T-helper 22 cell (primary cell): ENCODE measurements around the gene THOC3.
"Not testable (repeated sequence)": the region's sequence is repeated elsewhere in the genome, so short reads cannot be mapped to it uniquely, and the experiment has no call there.

Experiments used
- DNase-seq: peaks from one replicate; pipeline ENCODE4 v3.0.0-alpha.2; 2020; ENCODE audit warnings: low read depth

The THOC3 gene, protein sequence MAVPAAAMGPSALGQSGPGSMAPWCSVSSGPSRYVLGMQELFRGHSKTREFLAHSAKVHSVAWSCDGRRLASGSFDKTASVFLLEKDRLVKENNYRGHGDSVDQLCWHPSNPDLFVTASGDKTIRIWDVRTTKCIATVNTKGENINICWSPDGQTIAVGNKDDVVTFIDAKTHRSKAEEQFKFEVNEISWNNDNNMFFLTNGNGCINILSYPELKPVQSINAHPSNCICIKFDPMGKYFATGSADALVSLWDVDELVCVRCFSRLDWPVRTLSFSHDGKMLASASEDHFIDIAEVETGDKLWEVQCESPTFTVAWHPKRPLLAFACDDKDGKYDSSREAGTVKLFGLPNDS

DNA sequence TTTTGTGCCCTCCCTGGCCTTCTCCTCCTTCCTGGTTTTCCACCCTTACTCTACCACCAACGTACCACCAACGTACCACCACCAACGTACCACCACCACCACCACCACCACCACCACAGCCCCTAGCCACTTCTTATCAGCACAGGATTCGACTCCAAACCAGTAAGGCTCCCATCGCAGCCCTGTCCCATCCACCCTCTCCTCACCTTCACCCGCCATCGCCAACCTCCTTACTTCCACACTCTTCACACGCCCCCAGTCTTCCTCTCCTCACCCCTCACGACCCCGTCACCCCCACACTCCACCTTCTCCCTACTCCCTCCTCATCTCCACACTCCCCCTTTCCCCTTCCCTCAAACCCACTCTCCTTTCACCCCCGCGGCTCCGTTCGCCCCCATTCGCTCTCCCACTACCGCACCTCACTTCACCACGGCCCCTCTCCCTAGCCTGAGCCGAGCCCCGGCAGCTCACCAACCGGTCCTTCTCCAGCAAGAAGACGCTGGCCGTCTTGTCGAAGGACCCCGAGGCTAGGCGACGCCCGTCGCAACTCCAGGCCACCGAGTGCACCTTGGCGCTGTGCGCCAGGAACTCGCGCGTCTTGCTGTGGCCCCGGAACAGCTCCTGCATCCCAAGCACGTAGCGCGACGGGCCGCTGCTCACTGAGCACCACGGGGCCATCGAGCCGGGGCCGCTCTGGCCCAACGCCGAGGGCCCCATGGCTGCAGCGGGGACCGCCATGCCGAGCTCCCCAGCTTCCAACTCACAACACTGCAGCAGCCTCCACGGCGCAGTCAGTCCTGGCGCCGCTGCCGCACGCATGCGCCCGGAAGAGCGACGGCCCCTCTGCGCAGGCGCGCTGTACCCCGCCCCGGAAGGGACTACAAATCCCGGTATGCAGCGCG, at the start of gene THOC3:
THOC3 (minus strand) TSS at position 845 of the 902 bp plus-strand sequence; CDS start at position 738, 107 bp downstream.
- DNase-seq = peak; percentile 60

DNA sequence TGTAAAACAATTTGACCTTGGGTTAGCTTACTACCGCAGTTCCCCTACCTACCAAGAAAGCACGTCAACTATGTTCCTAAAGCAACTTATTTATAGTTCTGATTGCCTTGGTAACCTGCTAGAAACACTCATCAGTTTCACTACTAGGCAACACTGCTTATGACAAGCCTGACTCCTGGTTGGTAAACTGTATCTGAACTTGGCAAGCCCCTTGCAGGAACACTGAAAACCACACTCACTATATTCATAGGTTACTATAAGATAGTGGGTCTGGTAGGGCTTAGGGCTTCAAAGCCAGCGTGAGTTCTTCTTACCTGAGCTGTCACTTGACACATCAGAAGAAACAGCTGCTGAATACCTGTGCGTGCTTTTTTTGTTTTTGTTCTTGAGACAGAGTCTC, 49.2 kb upstream of the THOC3 start:
- not testable (repeated sequence) for DNase-seq

DNA sequence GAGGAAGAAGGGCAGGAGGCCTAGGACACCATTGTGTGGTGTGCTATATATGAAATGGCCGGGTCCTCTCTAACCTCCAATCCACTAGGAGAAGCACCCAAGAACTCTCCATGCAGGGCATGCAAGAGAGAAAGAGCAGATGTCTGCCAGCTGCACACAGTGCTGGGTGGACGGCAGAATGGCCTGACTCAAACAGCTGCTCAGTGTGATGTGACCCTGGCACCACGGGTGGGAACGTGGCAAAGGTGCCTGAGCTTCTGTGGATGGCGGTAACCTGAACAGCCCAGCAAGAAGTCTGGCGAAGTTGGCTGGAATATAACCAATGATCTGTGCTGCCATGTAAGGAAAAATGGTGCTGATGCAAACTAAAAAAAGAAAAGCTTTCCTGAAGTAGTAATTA, 46.2 kb upstream of the THOC3 start:
- DNase-seq = not testable (repeated sequence)

DNA sequence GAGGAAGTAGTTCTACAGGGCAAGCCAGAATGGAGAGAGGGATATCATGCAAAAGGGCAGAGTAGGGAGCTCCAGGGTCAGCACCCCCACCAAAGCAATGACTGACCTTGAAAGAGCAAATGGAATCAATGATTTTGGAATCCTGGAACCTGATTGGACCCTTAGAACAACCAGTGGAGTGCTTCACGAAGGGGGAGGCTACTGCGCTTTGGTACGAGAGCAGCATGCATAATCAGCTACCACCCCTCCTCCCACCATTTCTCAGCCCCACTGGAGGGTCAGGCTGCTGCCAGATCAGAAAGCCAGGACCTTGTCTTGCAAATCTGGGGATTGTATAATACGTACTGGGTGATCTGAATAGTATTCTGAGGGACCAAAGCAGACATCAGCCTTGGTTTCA, 43.0 kb upstream of the THOC3 start:
- DNase-seq = not testable (repeated sequence)

DNA sequence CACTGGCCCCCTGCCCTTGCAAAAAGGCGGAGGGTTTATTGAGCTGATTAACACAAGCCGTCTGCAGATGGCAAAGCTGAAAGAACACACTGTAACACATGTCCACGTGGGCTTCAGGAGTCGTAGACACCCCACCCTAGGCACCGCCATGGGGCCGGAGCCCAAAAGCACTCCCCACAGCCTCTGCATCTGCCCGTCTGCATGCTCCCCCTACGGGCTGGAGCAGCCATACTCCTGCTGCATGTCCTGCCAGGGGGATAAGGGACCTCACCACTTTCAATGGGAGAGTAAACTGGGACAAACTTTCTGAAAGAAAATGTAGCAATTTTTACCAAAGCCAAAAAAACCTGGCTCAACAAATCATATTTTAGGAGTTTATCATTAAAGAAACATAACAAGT, 42.1 kb upstream of the THOC3 start:
- not testable (repeated sequence) for DNase-seq

DNA sequence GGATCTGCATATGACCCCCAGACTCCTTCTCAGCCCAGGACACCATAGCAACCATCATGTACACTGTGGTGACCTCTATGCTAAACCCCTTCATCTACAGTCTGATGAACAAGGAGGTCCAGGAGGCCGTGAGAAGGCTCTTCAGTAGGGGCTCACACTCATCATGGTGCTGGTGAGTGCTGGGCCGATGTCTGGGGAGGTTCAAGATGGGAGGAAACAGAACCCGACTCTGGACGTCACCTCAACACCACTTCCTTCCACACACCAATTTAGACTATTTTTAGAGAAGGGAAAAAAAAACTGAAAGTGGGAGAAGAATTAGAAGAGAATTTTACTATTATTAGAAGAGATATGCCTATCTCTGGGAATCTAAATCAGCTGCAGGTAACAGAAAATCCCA, 39.1 kb upstream of the THOC3 start:
- not testable (repeated sequence) for DNase-seq

DNA sequence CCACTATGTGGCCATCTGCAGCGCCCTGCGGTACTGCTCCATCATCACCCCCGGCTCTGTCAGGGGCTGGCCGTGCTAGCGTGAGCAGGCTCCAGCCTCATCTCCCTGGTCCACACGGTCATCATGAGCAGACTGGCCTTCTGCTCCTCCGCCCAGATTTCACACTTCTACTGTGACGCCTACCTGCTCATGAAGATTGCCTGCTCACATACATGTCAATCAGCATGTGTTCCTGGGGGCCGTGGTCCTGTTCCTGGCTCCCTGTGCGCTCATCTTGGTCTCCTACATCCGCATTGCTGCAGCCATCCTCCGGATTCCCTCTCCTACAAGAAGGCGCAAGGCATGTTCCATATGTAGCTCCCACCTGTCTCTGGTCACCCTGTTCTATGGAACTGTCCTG, 38.7 kb upstream of the THOC3 start:
- DNase-seq = not testable (repeated sequence)

DNA sequence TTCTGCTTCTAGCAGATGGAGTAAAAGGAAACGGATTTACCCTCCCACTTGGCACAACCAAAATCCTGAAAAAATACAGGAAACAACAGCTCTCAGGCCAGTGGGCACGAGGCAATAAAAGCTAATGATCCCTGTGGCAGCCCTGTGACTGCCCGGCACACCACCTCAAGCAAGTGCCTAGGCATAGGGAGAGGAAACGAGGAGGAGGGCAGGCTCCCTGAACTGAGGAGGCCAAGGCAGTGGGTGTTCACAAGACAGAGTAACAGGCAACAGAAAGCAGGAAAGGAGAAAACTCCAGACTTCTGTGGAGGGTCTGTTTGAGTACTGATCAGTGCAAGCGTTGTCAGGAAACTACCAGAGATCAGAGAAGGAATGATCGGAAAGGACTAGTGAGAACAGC, 29.9 kb upstream of the THOC3 start:
- DNase-seq = not testable (repeated sequence)

DNA sequence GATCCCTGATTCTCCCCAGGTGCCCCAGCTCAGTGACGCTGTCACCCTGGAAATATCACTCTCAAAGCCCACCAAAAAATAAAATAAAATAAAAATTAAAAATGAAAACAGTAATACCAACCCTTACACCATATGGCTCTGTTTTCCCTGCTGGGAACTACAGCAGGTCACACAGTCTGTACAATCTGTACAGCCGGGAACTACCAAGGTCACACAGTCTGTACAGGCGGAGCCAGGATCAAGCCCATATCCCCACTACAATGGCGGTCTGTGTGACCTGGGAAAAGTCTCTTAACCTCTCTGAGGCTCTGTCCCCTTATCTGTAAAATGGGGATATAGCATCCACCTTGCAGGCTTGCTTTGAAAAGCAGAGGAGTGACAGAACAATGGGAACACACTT, 29.4 kb upstream of the THOC3 start:
- not testable (repeated sequence) for DNase-seq

DNA sequence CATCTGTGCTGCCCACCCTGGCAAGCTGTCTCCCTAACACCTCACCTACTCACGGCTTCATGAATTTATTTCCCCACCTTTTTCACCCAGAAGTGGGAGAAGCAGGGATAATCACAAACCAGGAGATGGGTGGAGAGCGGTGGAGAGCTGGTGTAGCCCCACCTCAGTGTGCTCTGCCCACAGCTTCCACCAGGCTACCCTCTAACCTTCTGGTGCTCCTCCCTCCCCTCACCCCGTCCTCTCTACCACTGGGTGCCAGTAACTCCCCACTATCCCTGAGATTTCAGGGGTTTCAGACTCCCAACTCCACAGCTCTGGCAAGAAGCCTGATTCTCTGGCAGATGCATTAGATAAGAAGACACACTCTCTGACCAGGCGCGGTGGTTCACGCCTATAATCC, 28.7 kb upstream of the THOC3 start:
- not testable (repeated sequence) for DNase-seq

DNA sequence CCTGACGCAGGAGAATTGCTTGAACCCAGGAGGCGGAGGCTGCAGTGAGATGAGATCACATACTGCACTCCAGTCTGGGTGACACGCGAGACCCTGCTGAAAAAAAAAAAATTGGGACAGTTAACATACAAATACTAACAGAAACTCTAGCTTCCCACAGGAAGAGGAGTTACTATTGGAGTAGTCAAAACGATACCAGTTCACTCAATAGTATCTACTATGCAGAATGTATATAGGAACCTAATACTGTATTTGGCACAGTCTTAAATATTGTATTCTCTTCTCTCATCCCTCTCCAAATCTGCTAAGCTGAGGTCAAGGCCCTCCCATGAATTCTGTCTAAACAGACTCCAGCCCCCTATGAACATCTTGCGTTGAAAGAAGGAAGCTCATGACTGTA, 27.4 kb upstream of the THOC3 start:
- not testable (repeated sequence) for DNase-seq

DNA sequence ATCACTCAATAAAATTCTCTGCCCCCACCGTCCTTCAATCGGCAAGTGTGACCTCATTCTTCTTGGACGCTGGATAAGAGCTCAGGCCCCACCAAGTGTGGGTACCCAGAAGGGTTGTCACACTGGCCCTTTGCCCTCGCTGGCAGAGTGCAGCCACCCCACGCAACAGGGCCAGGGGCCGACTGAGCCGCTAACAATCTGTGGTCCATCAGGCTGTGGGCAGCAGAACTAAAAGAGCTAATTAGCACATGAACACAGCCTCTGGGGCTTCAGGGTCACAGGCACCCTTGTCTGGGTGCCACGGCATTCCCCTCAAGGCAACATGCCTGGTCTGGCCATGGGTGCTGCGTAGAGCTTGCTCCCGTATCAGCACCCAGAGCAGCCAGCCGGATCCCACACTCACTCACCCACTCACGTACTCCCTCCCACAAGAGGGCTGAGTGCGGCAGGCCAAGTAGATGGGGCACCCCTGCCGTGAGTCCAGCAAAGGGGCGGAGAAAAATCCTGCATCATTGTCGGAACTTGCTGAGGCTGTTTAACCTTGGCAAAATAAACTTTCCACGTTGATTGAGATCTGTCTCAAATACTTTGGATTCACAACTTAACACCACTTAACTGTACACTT, 11.4 kb upstream of the THOC3 start:
- not testable (repeated sequence) for DNase-seq

DNA sequence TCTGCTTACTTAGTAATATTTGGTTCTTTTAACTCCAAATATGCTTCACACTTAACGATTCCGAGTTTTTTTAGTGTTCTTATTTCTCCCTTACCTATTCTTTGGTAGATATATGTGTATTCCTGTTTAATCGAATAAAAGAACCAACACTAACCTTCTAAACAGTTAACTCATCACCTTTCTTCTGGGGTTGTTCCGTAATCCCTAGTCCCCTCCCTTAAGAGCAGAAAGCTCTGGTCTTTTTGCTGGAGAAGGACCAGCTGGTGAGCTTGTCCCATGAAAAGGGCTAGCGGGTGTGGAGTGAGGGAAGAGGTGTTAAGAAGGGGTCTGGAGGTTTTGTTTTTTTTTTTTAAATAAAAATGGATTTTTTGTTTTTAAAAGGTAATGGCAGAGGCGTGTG, 266 bp upstream of the THOC3 start:
- not testable (repeated sequence) for DNase-seq

DNA sequence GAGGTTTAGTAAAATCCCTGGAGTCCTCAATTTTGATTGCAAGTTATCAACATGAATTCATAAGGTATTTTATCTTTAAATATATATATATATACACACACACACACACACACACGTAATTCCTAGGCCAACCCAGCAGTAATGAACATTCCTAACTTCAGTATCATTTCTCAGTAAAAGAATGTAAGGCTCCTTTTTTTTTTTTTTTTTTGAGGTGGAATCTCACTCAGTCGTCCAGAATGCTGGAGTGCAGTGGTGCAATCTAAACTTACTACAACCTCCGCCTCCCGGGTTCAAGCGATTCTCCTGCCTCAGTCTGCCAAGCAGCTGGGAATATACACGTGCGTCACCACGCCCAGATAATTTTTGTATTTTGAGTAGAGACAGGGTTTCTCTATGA, 5.8 kb downstream of the THOC3 start:
- not testable (repeated sequence) for DNase-seq

DNA sequence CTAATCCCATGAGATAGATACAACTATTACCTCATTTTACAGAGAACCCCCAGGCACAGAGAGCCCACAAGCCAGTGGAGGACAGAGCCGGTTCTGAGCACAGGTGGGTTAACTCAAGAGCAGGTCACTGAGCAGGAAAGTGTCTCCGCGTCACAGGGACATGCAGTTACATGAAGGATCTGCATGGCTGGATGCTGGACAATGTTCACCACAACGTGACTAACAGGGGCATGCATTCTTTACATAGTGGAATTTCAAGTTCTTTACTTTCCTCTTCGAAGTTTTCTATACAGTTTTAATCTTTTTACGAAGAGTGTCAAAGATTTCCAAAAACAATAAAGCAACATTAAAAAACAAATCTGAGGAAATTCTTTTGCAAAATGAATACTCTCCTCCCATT, 7.9 kb downstream of the THOC3 start:
- not testable (repeated sequence) for DNase-seq

DNA sequence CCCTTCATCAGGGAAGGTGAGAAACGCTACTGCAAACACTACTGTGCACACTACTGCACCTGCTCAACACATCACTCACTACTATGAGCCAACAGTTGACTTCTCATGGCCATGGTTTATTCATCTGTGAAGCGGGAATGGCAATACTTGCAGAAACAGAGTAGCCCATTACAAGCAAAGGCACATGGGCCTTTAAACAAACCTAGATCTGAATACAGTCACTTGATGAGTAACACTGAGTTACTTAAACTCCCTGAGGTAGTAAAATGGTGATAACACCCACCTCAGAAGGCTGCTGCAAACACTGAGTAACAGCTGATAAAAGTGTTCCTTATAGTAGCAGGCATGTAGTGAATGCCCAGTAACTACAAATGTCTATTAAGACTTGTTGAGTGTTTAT, 9.6 kb downstream of the THOC3 start:
- DNase-seq = not testable (repeated sequence)

DNA sequence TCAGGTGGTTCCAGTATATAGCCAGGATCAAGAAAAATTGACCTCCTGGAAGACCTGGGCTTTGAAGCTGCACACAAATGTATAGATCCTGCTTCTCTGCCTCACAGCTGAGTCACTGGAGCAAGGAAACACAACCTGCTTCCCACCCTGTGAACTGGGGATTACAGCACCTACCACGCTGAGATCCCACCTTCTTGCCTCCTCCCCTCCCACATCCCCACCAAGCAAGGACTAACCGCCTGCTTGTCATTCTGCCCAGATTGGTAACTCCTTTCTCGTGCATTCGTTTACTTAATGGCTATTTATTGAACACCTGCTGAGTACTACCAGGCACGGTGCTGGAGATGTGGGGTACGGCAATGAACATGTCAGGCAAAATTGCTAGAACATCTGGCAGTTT, 14.0 kb downstream of the THOC3 start:
- not testable (repeated sequence) for DNase-seq

DNA sequence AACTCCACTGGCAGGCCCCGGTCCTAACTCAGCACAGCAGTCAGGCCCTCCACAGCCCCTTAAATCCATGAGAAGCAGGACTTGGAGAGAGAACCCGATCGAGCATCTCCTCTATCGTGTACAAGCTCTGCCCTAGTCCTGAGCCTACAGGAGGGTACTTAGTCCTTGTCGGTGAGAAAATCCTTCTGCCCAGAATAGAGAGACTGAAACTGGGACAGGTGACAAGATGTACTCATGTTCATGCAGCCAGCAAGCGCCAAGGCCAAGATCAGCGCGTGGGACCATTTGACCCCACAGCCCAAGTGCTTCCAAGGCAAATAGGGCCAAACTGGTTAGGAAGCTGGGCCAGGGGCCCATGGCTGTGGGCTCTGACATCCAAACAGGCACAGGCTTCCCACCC, 15.3 kb downstream of the THOC3 start:
- DNase-seq = not testable (repeated sequence)

DNA sequence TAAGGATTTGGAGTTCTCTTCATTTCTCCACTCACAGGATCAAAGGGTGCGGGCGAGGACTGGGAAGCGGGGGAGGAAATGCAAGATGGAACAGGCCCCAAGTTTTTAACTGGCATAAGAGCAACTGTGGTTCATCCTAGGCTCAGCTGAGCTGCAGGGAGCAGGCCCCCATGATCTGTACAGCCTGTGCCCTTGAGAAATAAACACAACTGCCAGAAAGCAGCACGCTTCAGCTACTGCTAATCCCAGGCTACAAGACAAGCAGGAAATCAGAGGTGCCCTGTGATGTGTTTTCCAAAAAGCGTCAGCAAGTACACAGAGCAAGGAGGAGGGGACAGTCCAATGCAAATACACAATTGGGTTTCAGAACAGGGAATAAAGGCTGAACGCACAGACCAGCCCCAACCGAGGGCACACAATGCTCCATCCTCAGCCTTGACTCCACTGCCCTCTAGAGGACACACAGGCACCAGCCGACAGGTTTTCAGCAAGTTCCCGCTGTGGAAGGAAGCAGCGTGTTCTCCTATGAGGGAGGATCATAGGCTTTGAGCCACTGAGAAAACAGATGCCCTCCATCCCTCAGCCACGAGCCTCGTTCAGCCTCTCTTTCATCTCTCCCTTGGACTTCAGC, 16.7 kb downstream of the THOC3 start:
- DNase-seq = not testable (repeated sequence)

DNA sequence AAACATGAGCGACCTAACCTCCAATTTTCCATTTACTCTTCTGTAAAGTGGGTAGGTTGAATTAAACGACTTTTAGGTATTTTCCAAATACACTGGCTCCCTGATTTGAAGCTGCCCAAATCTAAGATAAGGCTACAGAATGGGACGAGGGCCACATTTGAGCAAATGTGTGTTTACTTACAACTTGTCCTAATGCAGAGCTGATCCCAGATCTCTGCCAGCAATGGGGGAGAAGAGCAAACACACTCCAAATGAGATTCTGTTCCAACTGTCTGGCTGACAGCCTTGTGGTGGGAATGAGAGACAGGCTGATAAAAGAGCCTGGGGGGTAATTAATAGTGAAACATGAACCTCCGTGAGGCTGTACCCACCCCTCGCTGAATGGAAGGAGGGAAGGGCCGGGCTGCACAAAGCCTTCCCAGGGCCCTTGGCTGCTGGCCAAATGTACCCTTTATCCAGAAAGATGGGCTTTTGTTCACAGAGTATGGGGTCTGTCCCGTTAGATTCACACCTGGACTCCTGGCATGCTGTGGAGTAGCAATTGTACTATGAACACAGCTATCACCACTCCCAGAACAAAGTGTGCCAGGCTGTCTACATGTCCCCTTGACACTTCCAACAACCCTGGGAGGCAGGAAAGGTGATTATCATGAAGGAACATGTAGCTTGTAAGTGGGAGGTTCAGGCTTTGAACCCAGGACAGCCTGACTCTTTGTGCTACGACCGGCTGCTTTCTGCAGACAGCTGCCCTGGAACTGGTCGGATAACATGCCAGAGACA, 19.6 kb downstream of the THOC3 start:
- not testable (repeated sequence) for DNase-seq

DNA sequence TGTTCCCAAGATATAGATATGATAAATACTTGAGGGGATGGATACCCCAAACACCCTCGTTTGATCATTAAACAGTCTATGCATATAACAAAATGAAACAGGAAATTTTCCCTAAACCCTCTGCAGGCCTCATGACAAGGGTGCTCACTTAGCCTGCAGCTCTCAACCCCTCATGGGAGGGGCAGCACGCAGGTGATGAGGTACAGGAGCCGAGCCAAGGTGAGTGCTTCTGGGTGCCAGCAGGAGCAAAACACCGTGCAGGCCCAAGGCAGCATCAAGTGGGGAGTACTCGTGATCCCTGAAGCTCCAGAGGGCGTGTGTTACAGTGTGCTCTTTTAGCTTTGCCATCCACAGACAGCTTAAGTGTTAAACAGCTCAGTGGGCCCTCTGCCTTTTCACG, 24.9 kb downstream of the THOC3 start:
- not testable (repeated sequence) for DNase-seq
